Kidney (tissue), 14 donors: ENCODE results near the gene IQSEC1. TPM values are rescaled to one million over a fixed set of nuclear protein-coding genes. Genes with fewer than 3 reads are reported as not detected.

Source experiments
- DNase-seq, 5 donors: peaks; one replicate each; pipeline ENCODE4 v3.0.0-alpha.2; 2013 to 2020
- FAIRE-seq: peaks from 2 replicates; lab custom pipeline; 2012; peaks lifted over from hg19 to GRCh38; lab: Jason Lieb, UNC
- H3K27ac ChIP-seq, 2 donors: one replicate each; pipeline ENCODE4 v1.7.0; 2013; ENCODE audit warnings: low read depth in 2 of 2, low read length in 2 of 2, inconsistent platforms in 1 of 2
- H3K27me3 ChIP-seq: one replicate; pipeline ENCODE4 v1.7.1; 2013; ENCODE audit warnings: low read length, inconsistent platforms; ENCODE audit not compliant: control insufficient read depth, insufficient read depth
- H3K36me3 ChIP-seq, 3 donors: one replicate each; pipeline versions ENCODE4 v1.7.0 to v1.7.1; 2013; ENCODE audit warnings: low read length in 3 of 3, control low read depth in 1 of 3, inconsistent platforms in 1 of 3; ENCODE audit not compliant: insufficient read depth in 3 of 3, control insufficient read depth in 2 of 3
- H3K4me1 ChIP-seq, 3 donors: one replicate each; pipeline versions ENCODE4 v1.7.0 to v1.7.1; 2013; ENCODE audit warnings: low read length in 3 of 3, inconsistent platforms in 1 of 3, low read depth in 1 of 3; ENCODE audit not compliant: control insufficient read depth in 2 of 3, insufficient read depth in 2 of 3
- H3K4me3 ChIP-seq, 3 donors: one replicate each; pipeline versions ENCODE4 v1.7.0 to v1.8.1; 2013; ENCODE audit warnings: low read length in 3 of 3, control low read depth in 1 of 3, inconsistent platforms in 1 of 3
- H3K9ac ChIP-seq, 3 donors: one replicate each; pipeline versions ENCODE4 v1.7.0 to v1.7.1; 2013; ENCODE audit warnings: low read length in 3 of 3, control low read depth in 1 of 3, inconsistent platforms in 1 of 3
- H3K9me3 ChIP-seq, 3 donors: one replicate each; pipeline versions ENCODE4 v1.7.0 to v1.7.1; 2013; ENCODE audit warnings: low read length in 3 of 3, control low read depth in 1 of 3, inconsistent platforms in 1 of 3; ENCODE audit not compliant: control insufficient read depth in 2 of 3, insufficient read depth in 1 of 3
- CTCF ChIP-seq: IDR thresholded peaks from 3 replicates; pipeline ENCODE4 v1.5.1; 2012; ENCODE audit warnings: mild to moderate bottlenecking, moderate library complexity, borderline replicate concordance; ENCODE audit not compliant: insufficient read depth; ENCODE audit errors: extremely low read depth
- intact Hi-C: fragments of 100-400 bp; cut with DNase I; formaldehyde crosslinking; loops from one replicate; pipeline ENCODE4 v1.11.1; 2022
- polyA plus RNA-seq: library from polyadenylated mRNA; stranded (reverse); fragments of 350-450 nt; fragmentation: Illumina TruSeq; extraction: RNeasy Lipid Tissue Mini Kit (QIAGEN cat#74804); gene quantifications from one replicate; pipeline ENCODE4 v1.2.3, GENCODE V29; 2014; ENCODE audit warnings: low read depth, low replicate concordance; ENCODE audit not compliant: insufficient read depth
- total RNA-seq: library from RNA; stranded (reverse); fragmentation: NEBNext Ultra II Directional; extraction: Animal tissue kit (Norgen Biotek cat#: 25700); gene quantifications from one replicate; pipeline ENCODE4 v1.2.1, GENCODE V29; 2021
- donor health status: control.
- donor health status: control.
- donor health status: control.
- donor health status: control.
- donor health status: control.
- donor health status: DM: yes; HTN: yes; CAD: no.
- donor health status: Normal renal cell carcinoma (clear cell type).

The IQSEC1 gene
- total and polyA plus RNA-seq, 2 donors from 2014 or later: 15.1 to 45.7 TPM

DNA sequence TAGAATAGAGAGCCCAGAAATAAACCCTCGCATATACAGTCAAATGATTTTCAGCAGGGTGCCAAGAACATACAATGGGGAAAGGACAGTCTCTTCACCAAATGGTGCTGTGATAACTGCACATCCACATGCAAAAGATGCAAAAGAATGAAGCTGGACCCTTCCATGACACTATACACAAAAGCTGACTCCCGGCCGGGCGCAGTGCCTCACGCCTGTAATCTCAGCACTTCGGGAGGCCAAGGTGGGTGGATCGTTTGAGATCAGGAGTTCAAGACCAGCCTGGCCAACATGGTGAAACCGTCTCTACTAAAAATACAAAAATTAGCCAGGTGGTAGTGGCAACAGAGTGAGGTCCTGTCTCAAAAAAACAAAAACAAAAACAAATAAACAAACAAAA is 43.2 kb upstream of the IQSEC1 start:
- H3K27me3 ChIP-seq: no peaks in the 10 kb centered on the region
- no peak for FAIRE-seq
- no peaks in the 10 kb centered on the region for H3K36me3 ChIP-seq
- peak in 1 of 5 donors; percentile 2 for DNase-seq
- H3K9ac ChIP-seq: no peak overlapping the region
- H3K4me3 ChIP-seq: no peak overlapping the region
- intact Hi-C loops: no loop called here
- no peaks in the 10 kb centered on the region for H3K9me3 ChIP-seq
- peaks cover 0 to 7% (median 3%) of the 10 kb centered on the region in 3 donors for H3K4me1 ChIP-seq
- no peak for TF ChIP-seq CTCF
- no peak overlapping the region for H3K27ac ChIP-seq

DNA sequence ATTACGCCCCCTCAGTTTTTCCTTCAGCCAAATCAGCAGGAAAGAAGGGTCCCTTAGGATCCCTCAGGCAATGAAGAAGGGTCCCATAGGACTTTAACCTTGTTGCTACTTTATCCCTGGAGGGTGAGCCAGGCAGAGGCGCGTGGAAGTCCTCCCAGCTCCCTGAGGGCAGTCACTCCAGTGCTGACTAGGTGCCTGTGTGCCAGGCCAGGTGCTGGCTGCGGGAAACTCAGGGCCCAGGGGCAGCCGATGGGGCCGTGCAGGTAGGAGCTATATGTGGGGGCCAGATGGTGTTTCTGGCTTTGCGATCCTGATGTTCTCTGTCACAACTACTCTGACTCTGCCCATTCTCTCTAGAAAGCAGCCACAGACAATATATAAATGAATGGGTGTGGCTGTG is 42.8 kb upstream of the IQSEC1 start:
- no peak overlapping the region for H3K4me3 ChIP-seq
- H3K36me3 ChIP-seq: no peaks in the 10 kb centered on the region
- no peak for TF ChIP-seq CTCF
- DNase-seq: peak in 2 of 5 donors; percentile 4 to 43
- peaks cover 0 to 9% (median 4%) of the 10 kb centered on the region in 3 donors for H3K4me1 ChIP-seq
- no peaks in the 10 kb centered on the region for H3K9me3 ChIP-seq
- H3K27ac ChIP-seq: no peak overlapping the region
- H3K27me3 ChIP-seq: no peaks in the 10 kb centered on the region
- H3K9ac ChIP-seq: no peak overlapping the region
- intact Hi-C loops: no loop called here
- no peak for FAIRE-seq

DNA sequence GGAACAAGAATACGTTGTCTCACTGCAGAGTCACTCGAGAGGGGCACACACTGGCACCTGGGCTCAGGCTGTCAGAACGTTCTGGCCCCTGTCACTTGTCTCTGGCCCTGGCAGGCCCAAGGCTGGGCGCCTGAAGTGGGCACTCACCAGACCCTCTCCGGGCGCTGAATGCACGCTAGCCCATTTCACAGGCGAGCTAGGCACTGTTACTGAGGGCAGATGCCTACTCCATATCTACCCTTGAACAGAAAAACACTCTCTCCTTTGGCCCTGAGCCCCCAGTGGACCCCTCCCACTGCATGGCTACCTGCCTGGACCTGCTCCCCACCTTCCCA is 42.3 kb upstream of the IQSEC1 start:
- TF ChIP-seq CTCF: no peak
- Histone ChIP-seq H3K27ac (no peak overlapping the region), H3K4me1 (peaks cover 0 to 13% (median 6%) of the 10 kb centered on the region in 3 donors), H3K9me3 (no peaks in the 10 kb centered on the region), H3K36me3 (no peaks in the 10 kb centered on the region), H3K4me3 (no peak overlapping the region), H3K9ac (no peak overlapping the region), H3K27me3 (no peaks in the 10 kb centered on the region)
- DNase-seq (peak in 2 of 5 donors; percentile 5 to 49), FAIRE-seq (no peak)
- intact Hi-C loops: no loop called here

DNA sequence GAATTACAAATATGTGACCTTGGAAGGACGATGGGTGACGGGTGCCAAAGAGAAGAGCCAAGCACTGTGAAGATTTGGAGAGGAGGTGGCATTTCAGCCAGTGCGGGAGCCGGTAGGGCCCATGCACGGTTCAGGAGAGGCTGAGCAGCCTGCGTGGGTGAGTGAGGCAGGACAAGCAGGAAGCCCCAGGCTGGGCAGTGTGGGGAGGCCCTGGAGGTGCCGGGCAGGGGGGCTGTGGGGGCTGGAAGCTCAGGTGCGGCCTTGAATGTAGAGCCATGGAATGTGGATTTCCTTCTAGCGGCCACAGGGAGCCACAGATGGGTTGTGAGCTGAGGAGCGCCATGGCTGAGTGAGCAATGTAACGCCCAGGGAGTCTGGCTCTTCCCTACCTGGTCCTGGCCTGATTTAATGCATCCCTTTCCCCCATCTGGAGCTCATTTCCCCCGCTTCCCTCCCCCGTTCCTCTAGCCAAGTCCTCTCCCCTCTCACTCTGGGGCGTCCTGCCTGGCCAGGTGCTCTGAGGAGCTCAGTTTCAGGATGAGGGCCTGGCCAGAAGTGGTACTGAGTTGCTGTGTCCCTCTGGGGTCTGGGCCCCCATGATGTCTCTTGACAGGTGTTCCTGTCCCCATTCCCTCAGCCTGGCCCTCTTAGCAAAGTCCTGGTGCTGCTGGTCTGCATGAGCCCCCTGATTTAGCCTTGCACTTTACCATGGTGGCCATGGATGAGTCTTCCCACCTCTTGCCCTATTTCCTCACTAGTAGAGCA is 41.8 kb upstream of the IQSEC1 start:
- TF ChIP-seq CTCF: no peak
- Histone ChIP-seq H3K4me1 (peaks cover 0 to 15% (median 6%) of the 10 kb centered on the region in 3 donors), H3K9ac (no peak overlapping the region), H3K9me3 (no peaks in the 10 kb centered on the region), H3K4me3 (no peak overlapping the region), H3K36me3 (no peaks in the 10 kb centered on the region), H3K27me3 (no peaks in the 10 kb centered on the region), H3K27ac (no peak overlapping the region)
- FAIRE-seq: no peak
- peak in 2 of 5 donors; percentile 27 to 65 for DNase-seq
- intact Hi-C loops: no loop called here
